ENCODE results near the gene GZMM.

GRCh38 chr19:593055-593454 is 49.2 kb downstream of the GZMM start:
- no peak for TF ChIP-seq POLR2A (IDR thresholded peaks at IDR 0.05)
- no peak for TF ChIP-seq CTCF (IDR thresholded peaks at IDR 0.05)
